GM12878 (cell line): ENCODE data around the gene VWA7. TPM values are rescaled to one million over a fixed set of nuclear protein-coding genes. Genes with fewer than 3 reads are reported as not detected.

ENCODE experiments used
- ATAC-seq: fragments of 200-7000 bp; cut with Tn5 transposase; 3 replicates; pipeline ENCODE4 v1.9.1; 2020; ENCODE audit warnings: mild to moderate bottlenecking, moderate library complexity
- BruUV-seq: library from RNA; stranded (reverse); fragments of 400-500 nt; replicated peaks from 2 replicates; lab custom pipeline; 2021; lab: Mats Ljungman, UMichigan
- CTCF ChIA-PET: fragments of 300-600 bp; sonication (Branson Sonifier 250); formaldehyde crosslinking; extraction: SDS; loops from one replicate; lab custom pipeline; 2021; ENCODE audit warnings: inconsistent platforms; lab: Yijun Ruan, JAX
- POLR2A ChIA-PET: fragments of 350-600 bp; formaldehyde crosslinking; extraction: SDS; loops from one replicate; lab custom pipeline; 2021; ENCODE audit warnings: inconsistent platforms; lab: Charles Lee
- RAD21 ChIA-PET: fragments of 300-600 bp; sonication (Branson Sonifier 250); formaldehyde crosslinking; loops from one replicate; lab custom pipeline; 2023; ENCODE audit warnings: antibody characterized with exemption; ENCODE audit not compliant: unreplicated experiment; lab: Charles Lee
- SMC1A ChIA-PET: fragments of 300-600 bp; sonication (Branson Sonifier 250); formaldehyde crosslinking; loops from one replicate; lab custom pipeline; 2023; ENCODE audit not compliant: unreplicated experiment, uncharacterized antibody; lab: Charles Lee
- DNase-seq: peaks from one replicate; pipeline ENCODE4 v3.0.0-alpha.2; 2011; ENCODE audit warnings: low read depth, low spot score
- FAIRE-seq: peaks from 3 replicates; lab custom pipeline; 2011; peaks lifted over from hg19 to GRCh38; lab: Jason Lieb, UNC
- H2AFZ ChIP-seq: 2 replicates; pipeline ENCODE4 v1.6.0; 2011; ENCODE audit warnings: low read depth, low read length, control low read depth; ENCODE audit not compliant: control insufficient read depth
- H3K27ac ChIP-seq: 2 replicates; pipeline ENCODE4 v1.5.1; 2011; ENCODE audit warnings: control low read depth; ENCODE audit not compliant: control insufficient read depth, insufficient read depth
- H3K27me3 ChIP-seq, 2 experiments: replicated peaks in 1 of 2; 2 replicates each; pipeline versions ENCODE4 v1.6.0 to v1.6.1; 2011; ENCODE audit warnings: low read length in 1 of 2; ENCODE audit not compliant: control insufficient read depth in 2 of 2, insufficient read depth in 2 of 2
- H3K36me3 ChIP-seq, 2 experiments: 2 replicates each; pipeline ENCODE4 v1.5.1; 2011; ENCODE audit warnings: low read length in 1 of 2; ENCODE audit not compliant: control insufficient read depth in 2 of 2, insufficient read depth in 2 of 2
- H3K4me1 ChIP-seq: 2 replicates; pipeline ENCODE4 v1.6.1; 2011; ENCODE audit warnings: mild to moderate bottlenecking, low read length, moderate library complexity, mixed read lengths; ENCODE audit not compliant: control insufficient read depth, insufficient read depth
- H3K4me2 ChIP-seq: 2 replicates; pipeline ENCODE4 v1.6.0; 2011; ENCODE audit warnings: control low read depth; ENCODE audit not compliant: control insufficient read depth, insufficient read depth
- H3K4me3 ChIP-seq: fragments of 200-600 bp; sonication (generic); 2 replicates; pipeline ENCODE4 v1.5.1; 2016
- H3K79me2 ChIP-seq: 2 replicates; pipeline ENCODE4 v1.6.0; 2011; ENCODE audit warnings: low read length; ENCODE audit not compliant: control insufficient read depth, insufficient read depth
- H3K9ac ChIP-seq: 2 replicates; pipeline ENCODE4 v1.8.0; 2011; ENCODE audit warnings: low read length, control low read depth, mixed read lengths; ENCODE audit not compliant: control insufficient read depth, insufficient read depth
- H3K9me3 ChIP-seq: replicated peaks from 3 replicates; pipeline ENCODE4 v1.5.1; 2011; ENCODE audit warnings: mild to moderate bottlenecking, low read length; ENCODE audit not compliant: control insufficient read depth, insufficient read depth
- H4K20me1 ChIP-seq: 2 replicates; pipeline ENCODE4 v1.6.0; 2011; ENCODE audit not compliant: control insufficient read depth, insufficient read depth
- CHD1 ChIP-seq: IDR thresholded peaks from 2 replicates; pipeline ENCODE4 v1.6.1; 2012; ENCODE audit warnings: low read depth, low read length, improper control_type of control experiment
- DPF2 ChIP-seq: fragments of 450-650 bp; IDR thresholded peaks from 2 replicates; pipeline ENCODE4 v1.6.1; 2017; ENCODE audit warnings: mild to moderate bottlenecking
- EZH2 ChIP-seq: IDR thresholded peaks from 2 replicates; pipeline ENCODE4 v1.6.1; 2012; ENCODE audit warnings: low read depth, mild to moderate bottlenecking, control low read depth, inconsistent platforms, low read length, borderline replicate concordance; ENCODE audit not compliant: control insufficient read depth
- IKZF2 ChIP-seq, 2 experiments: fragments of 450-650 bp; IDR thresholded peaks; 2 replicates each; pipeline ENCODE4 v1.6.1; 2017; ENCODE audit warnings: mild to moderate bottlenecking in 2 of 2, moderate library complexity in 2 of 2
- IRF4 ChIP-seq: IDR thresholded peaks from 2 replicates; pipeline ENCODE4 v1.6.1; 2011; ENCODE audit warnings: low read depth, low read length
- KDM1A ChIP-seq: fragments of 200-600 bp; sonication (generic); IDR thresholded peaks from 2 replicates; pipeline ENCODE4 v1.6.1; 2016; ENCODE audit warnings: borderline replicate concordance
- LARP7 ChIP-seq: fragments of 450-650 bp; IDR thresholded peaks from 2 replicates; pipeline ENCODE4 v1.6.1; 2017; ENCODE audit warnings: mild to moderate bottlenecking
- MTA2 ChIP-seq: fragments of 450-650 bp; IDR thresholded peaks from 2 replicates; pipeline ENCODE4 v1.6.1; 2016; ENCODE audit warnings: low read depth, mild to moderate bottlenecking, moderate library complexity
- NBN ChIP-seq: fragments of 450-650 bp; IDR thresholded peaks from 2 replicates; pipeline ENCODE4 v1.6.1; 2016
- NRF1 ChIP-seq: conservative IDR thresholded peaks from 2 replicates; pipeline ENCODE4 v1.6.1; 2011; ENCODE audit warnings: mild to moderate bottlenecking, low read depth, low read length, improper control_type of control experiment
- POLR2A ChIP-seq: IDR thresholded peaks from 2 replicates; pipeline ENCODE4 v1.6.1; 2011; ENCODE audit warnings: low read depth, mild to moderate bottlenecking, low read length
- RB1 ChIP-seq: fragments of 450-650 bp; formaldehyde crosslinking; IDR thresholded peaks from 2 replicates; pipeline ENCODE4 v1.6.1; 2017; ENCODE audit warnings: mild to moderate bottlenecking, borderline replicate concordance
- RCOR1 ChIP-seq: conservative IDR thresholded peaks from 2 replicates; pipeline ENCODE4 v1.6.1; 2012; ENCODE audit warnings: low read depth, low read length, improper control_type of control experiment
- SIN3A ChIP-seq: IDR thresholded peaks from 2 replicates; pipeline ENCODE4 v1.6.1; 2012; ENCODE audit warnings: low read depth, low read length, improper control_type of control experiment
- SMARCA5 ChIP-seq: fragments of 450-650 bp; IDR thresholded peaks from 2 replicates; pipeline ENCODE4 v1.6.1; 2017; ENCODE audit warnings: mild to moderate bottlenecking
- TARDBP ChIP-seq: IDR thresholded peaks from 2 replicates; pipeline ENCODE4 v1.6.1; 2016; ENCODE audit warnings: borderline replicate concordance
- TBL1XR1 ChIP-seq: IDR thresholded peaks from 2 replicates; pipeline ENCODE4 v1.6.1; 2012; ENCODE audit warnings: low read depth, low read length, improper control_type of control experiment
- ZNF207 ChIP-seq: fragments of 450-650 bp; IDR thresholded peaks from 2 replicates; pipeline ENCODE4 v1.6.1; 2014; ENCODE audit warnings: antibody characterized with exemption, mild to moderate bottlenecking, borderline replicate concordance
- WGBS: methylation state at CpG from one replicate; pipeline ENCODE4 v1.1.6; 2016; ENCODE audit warnings: low lambda C conversion rate; ENCODE audit not compliant: insufficient replicate concordance, insufficient coverage; ENCODE audit errors: missing lambda C conversion rate; 5-methylcytosine and 5-hydroxymethylcytosine counted together
- in situ Hi-C: fragments of 300-500 bp; cut with MboI; formaldehyde crosslinking; loops from 9 replicates; pipeline ENCODE4 v1.14.3; 2018; ENCODE audit warnings: mixed read lengths
- intact Hi-C: fragments of 100-400 bp; cut with micrococcal nuclease; formaldehyde crosslinking; loops from one replicate; pipeline ENCODE4 v1.14.2; 2022; ENCODE audit not compliant: unreplicated experiment
- polyA plus RNA-seq, 11 experiments: library from polyadenylated mRNA; depleted of rRNA in 4 of 11; unstranded in 6 of 11; stranded (reverse) in 5 of 11; fragments of >200 nt; fragmentation: Nextera tagmentation in 4 of 11; fragmentation: Illumina TruSeq in 1 of 11; extraction: Ambion mirVana in 4 of 11; extraction: Trizol in 1 of 11; gene quantifications; 1 replicate in 1 of 11; 2 replicates in 10 of 11; pipeline versions ENCODE4 v1.2.1 to v1.2.3, GENCODE V29; 2011 to 2016; ENCODE audit warnings: inconsistent platforms in 2 of 11, missing spikeins in 2 of 11, low read depth in 1 of 11
- total RNA-seq, 4 experiments: library from RNA; depleted of rRNA in 3 of 4; stranded (reverse); fragments of >200 nt in 3 of 4; fragmentation: Illumina TruSeq in 1 of 4; extraction: Trizol in 1 of 4; gene quantifications; 2 replicates each; pipeline versions ENCODE4 v1.2.1 to v1.2.3, GENCODE V29; 2013 to 2021
- TF ChIP-seq, protein P1 (sequence below): IDR thresholded peaks from 2 replicates; pipeline ENCODE4 v1.6.1; 2011; ENCODE audit warnings: borderline replicate concordance, low read depth, mild to moderate bottlenecking, moderate library complexity, mixed read lengths, low read length; ENCODE audit not compliant: insufficient read depth; ENCODE audit errors: extremely low read length
- TF ChIP-seq, protein P2 (sequence below): fragments of 450-650 bp; IDR thresholded peaks from 2 replicates; pipeline ENCODE4 v1.6.1; 2018; ENCODE audit warnings: borderline replicate concordance, mild to moderate bottlenecking; ENCODE audit not compliant: partially characterized antibody
- TF ChIP-seq, protein P3 (sequence below): IDR thresholded peaks from 2 replicates; pipeline ENCODE4 v1.6.1; 2012; ENCODE audit warnings: low read length, inconsistent platforms

VWA7 gene
- total and polyA plus RNA-seq, 10 of the 15 experiments (the other 5 are each of a cell fraction or from before 2014, with no cell fraction given) = 0.11 to 3.1 (median 1.2) TPM; not detected in 1

DNA sequence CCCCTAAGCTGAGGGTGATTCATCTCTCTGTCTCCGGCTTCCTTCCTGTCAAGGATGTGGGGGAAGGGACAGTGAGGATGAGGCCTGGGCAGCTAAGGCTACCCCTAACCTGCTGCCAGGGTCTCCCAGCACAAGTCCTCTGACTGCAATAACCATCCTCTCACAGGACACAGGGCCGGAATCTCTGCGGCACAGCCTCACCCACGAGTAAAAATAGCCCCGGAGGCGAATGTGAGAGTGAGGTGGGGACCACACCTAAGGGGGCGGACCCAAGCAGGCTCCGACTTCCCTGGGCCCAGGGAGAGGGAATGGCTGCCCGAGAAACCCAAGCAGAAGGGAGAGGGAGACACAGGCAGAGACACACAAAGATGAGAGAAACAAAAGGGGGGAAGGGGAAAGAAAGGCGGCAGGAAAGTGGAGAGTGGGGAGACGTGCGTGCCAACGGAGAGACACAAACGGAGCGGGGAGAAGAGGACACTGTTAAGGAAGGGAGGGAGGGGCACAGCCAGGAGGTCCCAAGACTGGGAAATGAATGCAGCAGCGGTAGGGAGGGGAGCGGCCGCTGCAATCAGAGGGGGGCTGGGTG is 42.2 kb downstream of the VWA7 start:
- Histone ChIP-seq H4K20me1 (0 out of 2 replicates have a peak, but pooled peaks cover 4% of the 10 kb centered on the region), H3K27me3 (no peaks in the 10 kb centered on the region), H2AFZ (no peak overlapping the region; the same call in 1 of the 2 replicates), H3K4me3 (peak overlapping the region; percentile 100), H3K9ac (peak overlapping the region; percentile 98), H3K4me2 (peak overlapping the region; percentile 99), H3K36me3 (peaks cover 6 to 13% of the 10 kb centered on the region in 2 experiments; a peak in 3 of 4 replicates), H3K27ac (peak overlapping the region; percentile 99), H3K9me3 (no peaks in the 10 kb centered on the region), H3K79me2 (peaks cover 40% of the 10 kb centered on the region), H3K4me1 (peaks cover 26% of the 10 kb centered on the region)
- BruUV-seq = no TSS peak
- in situ Hi-C loops = no loop called here
- POLR2A ChIA-PET = interaction anchor here (0.6 to 9.7 kb wide), 12 partner anchors 21 to 1523 kb away, joined by 3 to 158 read pairs (median 4); partner anchors contain the start of genes HSPA1A, HSPA1B, HSPA1L and LSM2
- peak; percentile 56 for FAIRE-seq
- SMC1A ChIA-PET = interaction anchor here (0.6 to 6.3 kb wide), 11 partner anchors 11 to 98 kb away, joined by 3 to 42 read pairs (median 3); partner anchors contain the start of genes C6orf47, LSM2, LY6G5C and MPIG6B
- peak; percentile 35 for ATAC-seq
- intact Hi-C loops = loop anchor here (5.0 kb wide), 2 partner anchors 53 to 68 kb away; partner anchors contain the start of genes CSNK2B, LY6G5B and LY6G5C
- peak; percentile 60 for DNase-seq
- 3% methylated on average over 18 of the region's 18 CpGs for WGBS
- CTCF ChIA-PET = interaction anchor here (0.5 to 15.8 kb wide), 9 partner anchors 11 to 154 kb away, joined by 3 to 208 read pairs (median 3); partner anchors contain the start of gene VARS1
- RAD21 ChIA-PET = interaction anchor here (1.0 to 5.6 kb wide), 6 partner anchors 35 to 95 kb away, joined by 4 to 53 read pairs (median 10); partner anchors contain the start of genes HSPA1A, HSPA1B and HSPA1L
- no peak for TF ChIP-seq CHD1
- no peak for TF ChIP-seq NRF1
- 0 out of 2 replicates have a peak, but pooled peaks have one; percentile 61 for TF ChIP-seq DPF2
- TF ChIP-seq KDM1A = no peak
- peak; percentile 45 for TF ChIP-seq NBN
- peak; percentile 81 for TF ChIP-seq TBL1XR1
- TF ChIP-seq TARDBP = no peak
- TF ChIP-seq RB1 = 0 out of 2 replicates have a peak, but pooled peaks have one; percentile 11
- TF ChIP-seq RCOR1 = 0 out of 2 replicates have a peak, but pooled peaks have one; percentile 54
- no peak for TF ChIP-seq SMARCA5
- no peak for TF ChIP-seq EZH2
- no peak for TF ChIP-seq ZNF207
- TF ChIP-seq, protein P1, sequence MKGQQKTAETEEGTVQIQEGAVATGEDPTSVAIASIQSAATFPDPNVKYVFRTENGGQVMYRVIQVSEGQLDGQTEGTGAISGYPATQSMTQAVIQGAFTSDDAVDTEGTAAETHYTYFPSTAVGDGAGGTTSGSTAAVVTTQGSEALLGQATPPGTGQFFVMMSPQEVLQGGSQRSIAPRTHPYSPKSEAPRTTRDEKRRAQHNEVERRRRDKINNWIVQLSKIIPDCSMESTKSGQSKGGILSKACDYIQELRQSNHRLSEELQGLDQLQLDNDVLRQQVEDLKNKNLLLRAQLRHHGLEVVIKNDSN = no peak
- TF ChIP-seq POLR2A = peak; percentile 73
- TF ChIP-seq, protein P2, sequence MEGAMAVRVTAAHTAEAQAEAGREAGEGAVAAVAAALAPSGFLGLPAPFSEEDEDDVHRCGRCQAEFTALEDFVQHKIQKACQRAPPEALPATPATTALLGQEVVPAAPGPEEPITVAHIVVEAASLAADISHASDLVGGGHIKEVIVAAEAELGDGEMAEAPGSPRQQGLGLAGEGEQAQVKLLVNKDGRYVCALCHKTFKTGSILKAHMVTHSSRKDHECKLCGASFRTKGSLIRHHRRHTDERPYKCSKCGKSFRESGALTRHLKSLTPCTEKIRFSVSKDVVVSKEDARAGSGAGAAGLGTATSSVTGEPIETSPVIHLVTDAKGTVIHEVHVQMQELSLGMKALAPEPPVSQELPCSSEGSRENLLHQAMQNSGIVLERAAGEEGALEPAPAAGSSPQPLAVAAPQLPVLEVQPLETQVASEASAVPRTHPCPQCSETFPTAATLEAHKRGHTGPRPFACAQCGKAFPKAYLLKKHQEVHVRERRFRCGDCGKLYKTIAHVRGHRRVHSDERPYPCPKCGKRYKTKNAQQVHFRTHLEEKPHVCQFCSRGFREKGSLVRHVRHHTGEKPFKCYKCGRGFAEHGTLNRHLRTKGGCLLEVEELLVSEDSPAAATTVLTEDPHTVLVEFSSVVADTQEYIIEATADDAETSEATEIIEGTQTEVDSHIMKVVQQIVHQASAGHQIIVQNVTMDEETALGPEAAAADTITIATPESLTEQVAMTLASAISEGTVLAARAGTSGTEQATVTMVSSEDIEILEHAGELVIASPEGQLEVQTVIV = no peak
- TF ChIP-seq IKZF2 (IDR thresholded peaks at IDR 0.05) = peak in 1 of 2 experiments; percentile 8; a peak in 3 of 4 replicates
- TF ChIP-seq IRF4 = 0 out of 2 replicates have a peak, but pooled peaks have one; percentile 42
- TF ChIP-seq MTA2 = no peak; the same call in 1 of the 2 replicates
- TF ChIP-seq LARP7 = peak; percentile 69; the same call in 1 of the 2 replicates
- no peak; the same call in 1 of the 2 replicates for TF ChIP-seq SIN3A
- TF ChIP-seq, protein P3, sequence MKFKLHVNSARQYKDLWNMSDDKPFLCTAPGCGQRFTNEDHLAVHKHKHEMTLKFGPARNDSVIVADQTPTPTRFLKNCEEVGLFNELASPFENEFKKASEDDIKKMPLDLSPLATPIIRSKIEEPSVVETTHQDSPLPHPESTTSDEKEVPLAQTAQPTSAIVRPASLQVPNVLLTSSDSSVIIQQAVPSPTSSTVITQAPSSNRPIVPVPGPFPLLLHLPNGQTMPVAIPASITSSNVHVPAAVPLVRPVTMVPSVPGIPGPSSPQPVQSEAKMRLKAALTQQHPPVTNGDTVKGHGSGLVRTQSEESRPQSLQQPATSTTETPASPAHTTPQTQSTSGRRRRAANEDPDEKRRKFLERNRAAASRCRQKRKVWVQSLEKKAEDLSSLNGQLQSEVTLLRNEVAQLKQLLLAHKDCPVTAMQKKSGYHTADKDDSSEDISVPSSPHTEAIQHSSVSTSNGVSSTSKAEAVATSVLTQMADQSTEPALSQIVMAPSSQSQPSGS = no peak
